Measurements from ENCODE around the gene TOP3A. TPM values are rescaled to one million over a fixed set of nuclear protein-coding genes. Genes with fewer than 3 reads are reported as not detected.

The TOP3A gene
- total and polyA plus RNA-seq, 2 of the 4 experiments (the other 2 are of a cell fraction), result 13.4 to 21.3 TPM

- peak overlapping the region; percentile 68 for H2AK5ac ChIP-seq (ENCODE audit: low read depth, low read length)
- H3K79me1 ChIP-seq (ENCODE audit: low read depth in 1 of 2, low read length in 2 of 2), result peaks cover 16 to 60% of the 10 kb centered on the region in 2 experiments
- peak overlapping the region; percentile 75 for H3K4me3 ChIP-seq (ENCODE audit: insufficient read depth, low read depth, low read length)
- H4K5ac ChIP-seq (ENCODE audit: low read depth, low read length), result peak overlapping the region; percentile 11; the same call in 1 of the 2 replicates
- peak overlapping the region; percentile 98 for H2AK9ac ChIP-seq (replicated peaks; ENCODE audit: low read depth, low read length, poor library complexity)
- peak overlapping the region; percentile 30; the same call in 1 of the 2 replicates for H2BK120ac ChIP-seq (ENCODE audit: low read depth, low read length)
- 0% methylated on average over 2 of the region's 16 CpGs; no CpG with 5 or more reads in 1 of the 2 experiments for WGBS, 2 experiments (ENCODE audit: extremely low coverage in 2 of 2, insufficient read length in 1 of 2)
- H4K8ac ChIP-seq (ENCODE audit: low read depth in 2 of 2, low read length in 2 of 2), result peak overlapping the region in 1 of 2 experiments; percentile 16; a peak in 2 of 4 replicates
- intact Hi-C loops (cut with micrococcal nuclease) (no loop called here), in situ Hi-C loops (cut with MboI; ENCODE audit: low sequenced_read_pairs) (no loop called here), dilution Hi-C loops (cut with HindIII; ENCODE audit: low sequenced_read_pairs, unreplicated experiment) (no loop called here)
- H2BK5ac ChIP-seq (ENCODE audit: low read depth, low read length, poor library complexity, severe bottlenecking), result peak overlapping the region; percentile 15
- H3K4me1 ChIP-seq (ENCODE audit: control insufficient read depth, insufficient read depth, low read length), result peaks cover 18% of the 10 kb centered on the region
- peak overlapping the region; percentile 81 for H3K23ac ChIP-seq (ENCODE audit: low read depth, low read length)
- H3K9me3 ChIP-seq (ENCODE audit: control insufficient read depth, insufficient read depth, low read length), result no peaks in the 10 kb centered on the region
- H2AFZ ChIP-seq (replicated peaks; ENCODE audit: low read length, poor library complexity), result peak overlapping the region; percentile 95
- peak overlapping the region; percentile 74 for H3K56ac ChIP-seq (ENCODE audit: extremely low read depth, insufficient read depth, low read length)
- H3K27ac ChIP-seq (ENCODE audit: insufficient read depth, low read length), result peak overlapping the region; percentile 71
- peak overlapping the region; percentile 91 for H3K4me2 ChIP-seq (ENCODE audit: low read depth, low read length)
- H3K18ac ChIP-seq (ENCODE audit: low read depth, low read length), result peak overlapping the region; percentile 3; the same call in 1 of the 2 replicates
- ATAC-seq (ENCODE audit: low read depth), result peak; percentile 3; the same call in 1 of the 2 replicates
- H2BK20ac ChIP-seq (ENCODE audit: low read depth, low read length), result no peak overlapping the region
- no peaks in the 10 kb centered on the region for H3K27me3 ChIP-seq (ENCODE audit: control insufficient read depth, insufficient read depth, low read length)
- ChIA-PET POLR2A (ENCODE audit: unreplicated experiment) (no interaction called here), CTCF (no interaction called here)
- H3K14ac ChIP-seq (replicated peaks; ENCODE audit: low read depth, low read length), result peak overlapping the region; percentile 90
- H3K4ac ChIP-seq (ENCODE audit: low read depth, low read length), result peak overlapping the region; percentile 42
- peaks cover 18% of the 10 kb centered on the region for H3K9me1 ChIP-seq (ENCODE audit: insufficient read depth, low read length)
- no peaks in the 10 kb centered on the region for H3K36me3 ChIP-seq (ENCODE audit: control insufficient read depth, insufficient read depth, low read length)
- peak overlapping the region; percentile 25 for H4K91ac ChIP-seq (ENCODE audit: insufficient read depth, low read depth, low read length)
- no peak overlapping the region for H2BK15ac ChIP-seq (ENCODE audit: low read depth, low read length)
- BruUV-seq (replicated peaks), result no TSS peak
- peak overlapping the region; percentile 86 for H3K9ac ChIP-seq (ENCODE audit: low read depth, low read length)
- peaks cover 47% of the 10 kb centered on the region for H4K20me1 ChIP-seq (ENCODE audit: insufficient read depth, low read length)
- DNase-seq, result peak; percentile 11
- TF ChIP-seq MAFK (IDR thresholded peaks at IDR 0.05; ENCODE audit: low read depth, low read length) (no peak), FOS (IDR thresholded peaks at IDR 0.05; ENCODE audit: low read depth, low read length) (no peak), SMC3 (IDR thresholded peaks at IDR 0.05; ENCODE audit: low read depth, low read length) (no peak), ELK1 (IDR thresholded peaks at IDR 0.05; ENCODE audit: borderline replicate concordance, low read depth, low read length) (no peak), CHD1 (IDR thresholded peaks at IDR 0.05; ENCODE audit: low read depth, low read length) (no peak), RAD21 (IDR thresholded peaks at IDR 0.05; ENCODE audit: low read length) (no peak), RCOR1 (IDR thresholded peaks at IDR 0.05; ENCODE audit: insufficient replicate concordance, low read length) (no peak), MXI1 (IDR thresholded peaks at IDR 0.05; ENCODE audit: borderline replicate concordance, low read depth, low read length) (no peak), USF2 (IDR thresholded peaks at IDR 0.05; ENCODE audit: low read depth, low read length) (no peak), CTCF (conservative IDR thresholded peaks at IDR 0.05; ENCODE audit: low read depth, low read length) (no peak), BHLHE40 (IDR thresholded peaks at IDR 0.05; ENCODE audit: low read depth, low read length) (no peak), NFE2L2 (IDR thresholded peaks at IDR 0.05; ENCODE audit: low read depth, low read length) (no peak), CEBPB (IDR thresholded peaks at IDR 0.05; ENCODE audit: low read depth, low read length) (no peak), POLR2A (IDR thresholded peaks at IDR 0.05; ENCODE audit: low read depth, low read length) (no peak), MAZ (IDR thresholded peaks at IDR 0.05; ENCODE audit: borderline replicate concordance, low read depth, low read length) (no peak)
Observed at GRCh38 chr17:18226284-18226945, 88.4 kb downstream of the TOP3A start.

All from IMR-90 (cell line).